ENCODE results near the gene AUP1. TPM values are rescaled to one million over a fixed set of nuclear protein-coding genes. Genes with fewer than 3 reads are reported as not detected.

The AUP1 gene
- total and polyA plus RNA-seq, 2 of the 8 experiments (the other 6 are each of a cell fraction or from before 2014, with no cell fraction given): 83.4 to 121 TPM

- Histone ChIP-seq H3K27me3 (replicated peaks in 1 of 4; ENCODE audit: control insufficient read depth in 3 of 4, extremely low read depth in 1 of 4, insufficient read depth in 3 of 4, low read length in 3 of 4) (no peaks in the 10 kb centered on the region), H2BK12ac (ENCODE audit: low read depth, low read length) (no peak overlapping the region), H3K9me3 (ENCODE audit: insufficient read depth in 2 of 2, low read depth in 1 of 2, low read length in 1 of 2) (no peaks in the 10 kb centered on the region), H2BK15ac (ENCODE audit: low read length) (no peak overlapping the region), H3K9ac (replicated peaks in 1 of 4; ENCODE audit: extremely low read depth in 1 of 4, low read depth in 3 of 4, low read length in 3 of 4) (no peak overlapping the region), H3K23ac (ENCODE audit: insufficient read length) (no peak overlapping the region), H3K4me2 (ENCODE audit: insufficient read depth in 1 of 2, low read depth in 2 of 2, low read length in 2 of 2) (no peak overlapping the region), H3K56ac (replicated peaks; ENCODE audit: insufficient read length, low read depth, low read length) (no peak overlapping the region), H2BK120ac (replicated peaks; ENCODE audit: low read depth, low read length) (no peak overlapping the region), H4K8ac (ENCODE audit: extremely low read depth, insufficient read depth, low read length) (no peak overlapping the region), H4K5ac (ENCODE audit: insufficient read length, low read depth, low read length) (no peak overlapping the region), H3K18ac (ENCODE audit: extremely low read depth, low read length) (no peak overlapping the region), H3K27ac (ENCODE audit: low read depth, low read length) (no peak overlapping the region), H2BK5ac (ENCODE audit: low read depth, low read length) (no peak overlapping the region), H3K23me2 (ENCODE audit: low read depth, low read length) (peaks cover 4% of the 10 kb centered on the region; the same call in 1 of the 2 replicates), H3K79me2 (ENCODE audit: control insufficient read depth in 1 of 2, insufficient read depth in 2 of 2, low read length in 2 of 2) (no peaks in the 10 kb centered on the region), H3K79me1 (ENCODE audit: low read depth, low read length) (0 out of 2 replicates have a peak, but pooled peaks cover 2% of the 10 kb centered on the region), H2AK5ac (ENCODE audit: low read depth, low read length) (no peak overlapping the region), H3K36me3 (ENCODE audit: control insufficient read depth in 2 of 4, insufficient read depth in 4 of 4, low read length in 3 of 4) (no peaks in the 10 kb centered on the region), H3K14ac (ENCODE audit: insufficient read length) (no peak overlapping the region), H4K91ac (replicated peaks; ENCODE audit: insufficient read length, low read length) (no peak overlapping the region), H3K4ac (replicated peaks; ENCODE audit: insufficient read length, low read depth, low read length) (no peak overlapping the region), H3K4me3 (ENCODE audit: extremely low read depth in 1 of 4, insufficient read depth in 2 of 4, low read depth in 3 of 4, low read length in 4 of 4) (no peak overlapping the region), H2AFZ (ENCODE audit: low read length) (no peak overlapping the region), H3K4me1 (replicated peaks in 1 of 4; ENCODE audit: control insufficient read depth in 3 of 4, insufficient read depth in 4 of 4, low read length in 3 of 4) (no peaks in the 10 kb centered on the region), H2BK20ac (ENCODE audit: low read length) (no peak overlapping the region), H4K20me1 (replicated peaks in 1 of 2; ENCODE audit: control insufficient read depth in 1 of 2, insufficient read depth in 2 of 2, low read length in 2 of 2) (no peaks in the 10 kb centered on the region)
- DNase-seq (ENCODE audit: low read depth in 1 of 2, low spot score in 2 of 2) (no peak), FAIRE-seq (no peak)
- ChIA-PET POLR2A (ENCODE audit: partially characterized antibody) (interaction anchor here (1.7 kb wide), 1 partner anchor 16 kb away, joined by 5 read pairs; no protein-coding TSS in a partner anchor), CTCF (ENCODE audit: partially characterized antibody) (interaction anchor here (1.0 to 10.0 kb wide), 8 partner anchors 12 to 88 kb away, joined by 3 to 158 read pairs (median 4); partner anchors contain the start of genes CCDC142, DQX1 and TTC31)
- 78% methylated on average over 1 of the region's 1 CpG; no CpG with 5 or more reads in 1 of the 2 experiments for WGBS, 2 experiments (ENCODE audit: extremely low coverage in 1 of 2, insufficient coverage in 1 of 2, insufficient read length in 1 of 2, insufficient replicate concordance in 2 of 2, low coverage in 1 of 2, low lambda C conversion rate in 2 of 2, missing lambda C conversion rate in 1 of 2)
- TF ChIP-seq MAFK (IDR thresholded peaks at IDR 0.05; ENCODE audit: low read depth, low read length) (no peak), TAF1 (IDR thresholded peaks at IDR 0.05; ENCODE audit: low read depth, low read length) (no peak), NRF1 (IDR thresholded peaks at IDR 0.05; ENCODE audit: low read depth, low read length) (no peak), TBP (IDR thresholded peaks at IDR 0.05; ENCODE audit: low read depth, low read length) (no peak), TAF7 (optimal IDR thresholded peaks at IDR 0.05; ENCODE audit: borderline replicate concordance, low read depth, low read length) (no peak), TCF12 (IDR thresholded peaks at IDR 0.05; ENCODE audit: low read depth, low read length) (no peak), EZH2 (IDR thresholded peaks at IDR 0.05; ENCODE audit: low read depth, low read length, severe bottlenecking) (no peak), EP300 (IDR thresholded peaks at IDR 0.05; ENCODE audit: borderline replicate concordance in 1 of 2, low read depth in 2 of 2, low read length in 2 of 2) (no peak), CHD2 (IDR thresholded peaks at IDR 0.05; ENCODE audit: low read length) (no peak), SP2 (IDR thresholded peaks at IDR 0.05; ENCODE audit: low read length) (no peak), RBBP5 (IDR thresholded peaks at IDR 0.05; ENCODE audit: borderline replicate concordance, low read depth, low read length) (no peak)
- TF ChIP-seq, protein P1, sequence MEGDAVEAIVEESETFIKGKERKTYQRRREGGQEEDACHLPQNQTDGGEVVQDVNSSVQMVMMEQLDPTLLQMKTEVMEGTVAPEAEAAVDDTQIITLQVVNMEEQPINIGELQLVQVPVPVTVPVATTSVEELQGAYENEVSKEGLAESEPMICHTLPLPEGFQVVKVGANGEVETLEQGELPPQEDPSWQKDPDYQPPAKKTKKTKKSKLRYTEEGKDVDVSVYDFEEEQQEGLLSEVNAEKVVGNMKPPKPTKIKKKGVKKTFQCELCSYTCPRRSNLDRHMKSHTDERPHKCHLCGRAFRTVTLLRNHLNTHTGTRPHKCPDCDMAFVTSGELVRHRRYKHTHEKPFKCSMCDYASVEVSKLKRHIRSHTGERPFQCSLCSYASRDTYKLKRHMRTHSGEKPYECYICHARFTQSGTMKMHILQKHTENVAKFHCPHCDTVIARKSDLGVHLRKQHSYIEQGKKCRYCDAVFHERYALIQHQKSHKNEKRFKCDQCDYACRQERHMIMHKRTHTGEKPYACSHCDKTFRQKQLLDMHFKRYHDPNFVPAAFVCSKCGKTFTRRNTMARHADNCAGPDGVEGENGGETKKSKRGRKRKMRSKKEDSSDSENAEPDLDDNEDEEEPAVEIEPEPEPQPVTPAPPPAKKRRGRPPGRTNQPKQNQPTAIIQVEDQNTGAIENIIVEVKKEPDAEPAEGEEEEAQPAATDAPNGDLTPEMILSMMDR (IDR thresholded peaks at IDR 0.05; ENCODE audit: control extremely low read depth in 1 of 3, insufficient read depth in 1 of 3, low read depth in 1 of 3, low read length in 3 of 3): no peak
Measured at GRCh38 chr2:74571058-74571457, 41.6 kb upstream of the AUP1 start.
